ENCODE results near the gene FIBP.

FIBP gene

GRCh38 chr11:65872586-65873317 lies 15.5 kb downstream of the FIBP start, which contains the start of gene EFEMP2:
EFEMP2 (minus strand) TSS chr11:65872800; CDS start chr11:65872354, 446 bp downstream.
- Mint-ChIP-seq H3K4me3 (peak within 1 kb of the TSS; percentile 93), H3K9me3 (no peaks in the 10 kb centered on the region), H3K27ac (peak within 1 kb of the TSS; percentile 87), H3K4me1 (ENCODE audit: low read depth) (peaks cover 13% of the 10 kb centered on the region), H3K36me3 (ENCODE audit: low read depth) (no peaks in the 10 kb centered on the region), H3K27me3 (ENCODE audit: low read depth) (peaks cover 5% of the 10 kb centered on the region)

- Mint-ChIP-seq H3K4me3 (peak overlapping the region; percentile 28), H3K27me3 (ENCODE audit: low read depth) (peaks cover 5% of the 10 kb centered on the region), H3K36me3 (ENCODE audit: low read depth) (peaks cover 4% of the 10 kb centered on the region), H3K9me3 (no peaks in the 10 kb centered on the region), H3K4me1 (ENCODE audit: low read depth) (peaks cover 15% of the 10 kb centered on the region), H3K27ac (no peak overlapping the region)
These were observed 16.3 kb downstream of the FIBP start for GRCh38 chr11:65871811-65872548.

- Mint-ChIP-seq H3K4me3 (peak overlapping the region; percentile 40), H3K9me3 (no peaks in the 10 kb centered on the region), H3K27ac (peak overlapping the region; percentile 15), H3K27me3 (ENCODE audit: low read depth) (peaks cover 5% of the 10 kb centered on the region), H3K4me1 (ENCODE audit: low read depth) (peaks cover 16% of the 10 kb centered on the region), H3K36me3 (ENCODE audit: low read depth) (peaks cover 7% of the 10 kb centered on the region)
These were observed 17.3 kb downstream of the FIBP start for GRCh38 chr11:65870706-65871681.

- H3K27ac Mint-ChIP-seq = peak overlapping the region; percentile 15
- H3K9me3 Mint-ChIP-seq = no peaks in the 10 kb centered on the region
- H3K27me3 Mint-ChIP-seq (ENCODE audit: low read depth) = peaks cover 5% of the 10 kb centered on the region
- H3K36me3 Mint-ChIP-seq (ENCODE audit: low read depth) = peaks cover 9% of the 10 kb centered on the region
- peaks cover 16% of the 10 kb centered on the region for H3K4me1 Mint-ChIP-seq (ENCODE audit: low read depth)
- no peak overlapping the region for H3K4me3 Mint-ChIP-seq
These were observed 18.0 kb downstream of the FIBP start for GRCh38 chr11:65870307-65870658.

GRCh38 chr11:65869643-65870306 lies 18.5 kb downstream of the FIBP start:
- no peak overlapping the region for H3K4me3 Mint-ChIP-seq
- H3K9me3 Mint-ChIP-seq = no peaks in the 10 kb centered on the region
- no peak overlapping the region for H3K27ac Mint-ChIP-seq
- peaks cover 12% of the 10 kb centered on the region for H3K36me3 Mint-ChIP-seq (ENCODE audit: low read depth)
- peaks cover 16% of the 10 kb centered on the region for H3K4me1 Mint-ChIP-seq (ENCODE audit: low read depth)
- peaks cover 5% of the 10 kb centered on the region for H3K27me3 Mint-ChIP-seq (ENCODE audit: low read depth)

- Mint-ChIP-seq H3K27ac (no peak overlapping the region), H3K27me3 (ENCODE audit: low read depth) (peaks cover 5% of the 10 kb centered on the region), H3K4me3 (no peak overlapping the region), H3K9me3 (no peaks in the 10 kb centered on the region), H3K4me1 (ENCODE audit: low read depth) (peaks cover 19% of the 10 kb centered on the region), H3K36me3 (ENCODE audit: low read depth) (peaks cover 14% of the 10 kb centered on the region)
These were observed 19.4 kb downstream of the FIBP start for GRCh38 chr11:65868907-65869306.

- Mint-ChIP-seq H3K36me3 (ENCODE audit: low read depth) (peaks cover 20% of the 10 kb centered on the region), H3K27ac (no peak overlapping the region), H3K9me3 (no peaks in the 10 kb centered on the region), H3K4me3 (no peak overlapping the region), H3K4me1 (ENCODE audit: low read depth) (peaks cover 17% of the 10 kb centered on the region), H3K27me3 (ENCODE audit: low read depth) (peaks cover 3% of the 10 kb centered on the region)
These were observed 20.1 kb downstream of the FIBP start for GRCh38 chr11:65868076-65868667.

GRCh38 chr11:65867284-65868071 lies 20.8 kb downstream of the FIBP start:
- no peak overlapping the region for H3K27ac Mint-ChIP-seq
- peaks cover 17% of the 10 kb centered on the region for H3K4me1 Mint-ChIP-seq (ENCODE audit: low read depth)
- peaks cover 26% of the 10 kb centered on the region for H3K36me3 Mint-ChIP-seq (ENCODE audit: low read depth)
- no peaks in the 10 kb centered on the region for H3K27me3 Mint-ChIP-seq (ENCODE audit: low read depth)
- no peaks in the 10 kb centered on the region for H3K9me3 Mint-ChIP-seq
- no peak overlapping the region for H3K4me3 Mint-ChIP-seq

GRCh38 chr11:65866509-65867283 lies 21.6 kb downstream of the FIBP start:
- no peaks in the 10 kb centered on the region for H3K27me3 Mint-ChIP-seq (ENCODE audit: low read depth)
- no peak overlapping the region for H3K4me3 Mint-ChIP-seq
- H3K4me1 Mint-ChIP-seq (ENCODE audit: low read depth) = peaks cover 20% of the 10 kb centered on the region
- H3K9me3 Mint-ChIP-seq = no peaks in the 10 kb centered on the region
- no peak overlapping the region for H3K27ac Mint-ChIP-seq
- H3K36me3 Mint-ChIP-seq (ENCODE audit: low read depth) = peaks cover 30% of the 10 kb centered on the region

- Mint-ChIP-seq H3K4me3 (no peak overlapping the region), H3K9me3 (no peaks in the 10 kb centered on the region), H3K4me1 (ENCODE audit: low read depth) (peaks cover 19% of the 10 kb centered on the region), H3K36me3 (ENCODE audit: low read depth) (peaks cover 30% of the 10 kb centered on the region), H3K27me3 (ENCODE audit: low read depth) (no peaks in the 10 kb centered on the region), H3K27ac (no peak overlapping the region)
These were observed 22.6 kb downstream of the FIBP start for GRCh38 chr11:65865550-65866172.

- Mint-ChIP-seq H3K36me3 (ENCODE audit: low read depth) (peaks cover 31% of the 10 kb centered on the region), H3K27ac (no peak overlapping the region), H3K9me3 (no peaks in the 10 kb centered on the region), H3K4me3 (no peak overlapping the region), H3K27me3 (ENCODE audit: low read depth) (no peaks in the 10 kb centered on the region), H3K4me1 (ENCODE audit: low read depth) (peaks cover 18% of the 10 kb centered on the region)
These were observed 23.4 kb downstream of the FIBP start for GRCh38 chr11:65864706-65865471.
